HG03064 (cell line): ENCODE data around the gene EIF4E1B.
A peak's percentile ranks its signal among the peaks of the same experiment; 100 is the strongest.

Experiments
- ATAC-seq: cut with Tn5 transposase; IDR thresholded peaks from one replicate; pipeline ENCODE4 v1.9.1; 2021; ENCODE audit warnings: low read depth; ENCODE audit not compliant: unreplicated experiment

The EIF4E1B gene

DNA sequence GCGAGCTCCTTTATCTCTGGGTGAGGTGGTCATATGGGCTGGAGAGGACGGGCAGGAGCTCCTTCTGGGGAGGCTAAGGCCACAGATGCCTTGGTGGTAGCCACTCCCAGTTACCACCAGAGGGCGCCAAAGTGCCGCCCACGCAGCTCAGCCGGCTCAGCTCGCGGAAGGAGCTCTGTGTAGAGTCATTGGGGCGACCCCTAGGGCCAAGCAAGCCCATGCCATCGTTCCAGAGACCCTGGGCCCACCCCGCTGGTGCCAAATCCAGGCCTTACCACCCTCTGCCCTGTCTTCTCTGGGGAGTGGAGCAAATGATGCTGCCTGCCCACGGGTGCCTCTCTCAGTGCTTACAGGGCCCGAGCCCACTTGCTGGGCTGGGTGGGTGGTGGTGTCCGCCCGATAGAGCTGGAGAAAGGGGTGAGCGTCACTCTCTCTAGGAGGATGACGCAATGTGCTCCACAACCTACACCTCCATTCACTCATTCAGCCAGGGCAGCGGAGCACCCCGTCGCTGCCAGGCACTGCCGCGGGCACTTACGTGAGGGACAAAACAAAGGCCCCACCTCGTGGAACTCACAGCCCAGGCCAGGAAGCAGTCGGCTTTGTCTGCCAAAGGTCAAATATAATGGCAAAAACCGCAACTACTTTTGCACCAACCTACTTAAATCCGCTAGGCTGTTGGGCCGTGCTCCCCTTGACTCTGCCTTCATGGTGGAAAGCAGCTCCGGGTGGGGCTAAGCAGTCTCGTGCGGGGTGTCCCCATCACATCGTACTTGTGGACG lies 30.6 kb downstream of the EIF4E1B start:
- ATAC-seq = no peak

DNA sequence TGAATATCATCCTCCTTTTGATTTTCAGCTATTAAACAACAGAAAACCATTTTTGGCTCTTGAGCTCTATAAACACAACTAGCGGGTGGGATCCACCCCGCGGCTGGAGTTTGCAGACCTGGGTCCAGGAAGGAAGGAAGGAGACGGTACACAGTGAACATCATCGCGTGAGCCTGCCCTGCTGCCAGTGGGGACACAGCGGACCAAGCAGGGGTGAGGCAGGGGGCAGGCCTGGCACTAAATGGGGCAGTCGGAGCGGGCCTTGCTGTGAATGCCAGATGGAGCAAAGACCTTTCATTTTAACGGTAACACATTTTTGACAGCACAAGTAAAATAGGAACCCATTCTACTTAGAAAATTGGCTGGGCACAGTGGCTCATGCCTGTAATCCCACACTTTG lies 31.2 kb downstream of the EIF4E1B start:
- no peak for ATAC-seq

DNA sequence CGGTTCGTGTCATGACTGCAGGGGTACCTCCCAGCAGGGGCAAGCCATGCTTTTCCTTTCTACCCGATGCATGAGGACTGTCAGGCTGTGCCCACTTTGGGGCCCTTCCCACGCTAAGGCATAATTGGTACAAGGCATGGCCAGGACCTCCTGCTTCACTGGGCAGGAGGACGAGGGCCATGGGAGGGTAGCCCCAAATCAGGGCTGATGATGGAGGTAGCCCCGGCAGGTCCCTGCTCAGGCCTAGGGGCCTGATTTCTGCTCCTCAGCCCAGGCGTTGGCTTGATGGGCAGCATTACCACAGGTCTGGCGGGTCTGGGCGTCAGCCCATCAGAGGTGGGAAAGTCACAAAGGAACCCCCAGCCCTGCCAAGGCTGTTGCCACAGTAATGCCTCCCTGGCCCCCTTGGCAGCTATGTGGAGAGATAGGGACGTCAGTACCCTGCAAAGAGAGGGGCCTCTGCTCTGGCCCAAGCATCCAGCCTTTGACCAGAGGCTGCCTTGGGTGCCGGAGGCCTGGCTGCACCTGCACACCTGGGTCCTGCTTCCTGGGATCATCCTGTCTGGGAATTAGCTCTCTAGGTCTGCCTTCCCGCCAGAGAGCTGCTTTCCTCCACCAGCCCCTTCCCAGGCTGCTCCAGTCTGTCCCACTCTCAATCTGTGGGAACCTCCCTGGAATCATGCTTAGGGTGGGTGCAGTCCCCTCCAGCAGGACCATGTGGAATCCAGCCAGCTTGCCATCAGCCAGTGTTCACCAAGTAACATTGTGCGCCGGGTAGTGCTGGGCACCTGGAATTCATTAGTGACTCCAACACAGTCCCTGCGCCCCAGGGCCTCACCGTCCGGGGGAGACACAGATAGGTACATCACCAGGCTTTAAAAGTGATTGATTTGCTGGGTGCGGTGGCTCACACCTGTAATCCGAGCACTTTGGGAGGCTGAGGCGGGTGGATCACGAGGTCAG lies 32.2 kb downstream of the EIF4E1B start:
- ATAC-seq = no peak

GRCh38 chr5:176663566-176663965 lies 33.1 kb downstream of the EIF4E1B start:
- no peak for ATAC-seq

DNA sequence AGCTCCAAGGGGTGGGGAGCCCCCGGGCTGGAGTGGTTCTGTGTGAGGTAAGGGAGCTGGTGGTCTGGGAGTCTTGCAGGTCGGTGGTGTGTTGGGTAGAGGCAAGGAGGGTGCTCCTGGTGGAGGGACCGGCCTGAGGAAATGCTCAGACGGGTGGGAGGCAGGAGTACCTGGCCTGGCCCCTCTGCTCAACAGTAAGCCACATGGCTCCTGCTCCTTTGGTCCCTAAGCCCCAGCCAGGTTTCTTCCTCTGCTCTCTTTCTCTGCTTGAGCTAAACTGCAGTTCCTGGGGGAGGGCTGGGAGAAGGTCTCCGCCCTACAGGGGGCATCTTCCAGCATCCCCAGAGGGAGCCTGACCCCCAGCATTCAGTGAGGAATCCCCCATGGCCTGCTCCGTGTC lies 34.0 kb downstream of the EIF4E1B start:
- ATAC-seq = no peak

DNA sequence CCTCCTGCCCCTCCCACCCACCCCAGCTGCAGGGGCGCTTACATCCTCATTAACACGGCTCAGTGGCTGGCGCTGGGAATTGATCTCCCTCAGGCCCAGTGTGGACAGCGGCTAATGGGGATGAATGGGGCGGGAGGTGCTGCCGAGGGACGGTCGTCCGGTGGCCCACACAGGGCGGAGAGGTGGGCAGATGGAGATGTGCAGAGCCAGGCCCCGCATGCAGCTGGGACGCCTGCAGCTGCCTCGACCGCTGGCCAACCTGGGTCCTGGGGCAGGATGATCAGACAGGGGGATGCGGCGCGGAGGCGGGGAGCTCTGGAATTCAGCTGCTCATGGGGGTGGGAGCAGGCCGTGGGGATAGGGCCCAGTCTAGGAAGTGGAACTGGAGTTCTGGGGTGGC lies 34.4 kb downstream of the EIF4E1B start:
- ATAC-seq = no peak

GRCh38 chr5:176665517-176665916 lies 35.0 kb downstream of the EIF4E1B start:
- no peak for ATAC-seq

DNA sequence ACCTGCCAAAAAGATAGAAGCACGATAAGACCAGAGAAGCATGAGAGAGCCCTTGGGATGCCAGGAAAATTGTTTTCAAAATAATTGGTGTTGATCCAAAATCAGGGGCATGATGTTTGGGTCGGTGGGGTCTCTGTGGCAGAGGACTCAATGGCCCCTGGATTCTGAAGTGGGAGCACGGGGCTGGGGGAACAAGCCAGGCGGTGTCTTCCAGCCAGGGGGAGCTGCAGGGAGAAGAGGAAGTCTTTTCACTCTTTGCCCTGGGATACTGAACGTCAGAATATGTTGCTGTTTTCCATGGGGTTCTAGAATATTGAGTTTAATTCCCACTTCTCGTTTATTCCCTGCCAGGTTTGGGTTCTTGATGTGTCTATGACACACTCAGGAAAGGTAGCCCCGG lies 37.2 kb downstream of the EIF4E1B start:
- no peak for ATAC-seq

DNA sequence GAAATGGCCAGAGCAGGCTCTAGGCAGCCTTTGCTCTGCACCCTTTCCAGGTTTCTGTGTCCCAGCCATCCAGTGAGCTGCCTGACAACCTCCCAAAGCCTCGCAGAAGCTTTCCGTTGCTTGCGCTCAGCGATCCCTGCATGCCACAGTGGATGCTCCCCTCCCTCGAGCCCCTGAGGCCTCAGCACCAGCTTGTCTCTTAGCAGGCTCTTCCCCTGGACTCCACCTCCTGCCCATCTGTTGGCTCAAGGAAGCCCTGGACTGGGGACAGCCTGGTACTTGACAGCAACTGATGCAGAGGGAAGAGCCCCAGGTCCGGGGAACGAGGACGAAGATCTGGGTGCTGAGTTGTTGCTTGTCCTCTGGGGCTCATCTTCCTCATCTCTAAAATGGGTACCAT lies 40.0 kb downstream of the EIF4E1B start:
- ATAC-seq = no peak

DNA sequence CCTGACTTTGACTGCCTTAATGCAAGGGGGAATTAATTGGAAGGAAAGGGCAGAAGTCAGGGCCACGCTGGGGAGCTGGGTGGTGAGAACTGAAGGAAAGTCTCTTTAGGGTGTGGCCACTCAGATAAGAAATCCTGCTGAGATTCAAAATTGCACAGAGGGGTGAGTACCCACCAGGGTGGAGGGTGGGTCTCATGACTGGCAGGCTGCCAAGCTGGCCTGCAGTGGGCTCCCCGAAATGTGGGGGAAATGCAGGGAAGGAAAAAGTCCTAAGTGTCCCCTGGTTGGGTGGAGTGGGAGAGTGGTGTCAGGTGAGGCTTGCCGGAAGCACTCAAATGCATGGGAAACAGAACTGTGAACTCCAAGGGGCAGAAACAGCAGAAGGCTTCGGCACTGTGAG lies 40.9 kb downstream of the EIF4E1B start:
- ATAC-seq = no peak

DNA sequence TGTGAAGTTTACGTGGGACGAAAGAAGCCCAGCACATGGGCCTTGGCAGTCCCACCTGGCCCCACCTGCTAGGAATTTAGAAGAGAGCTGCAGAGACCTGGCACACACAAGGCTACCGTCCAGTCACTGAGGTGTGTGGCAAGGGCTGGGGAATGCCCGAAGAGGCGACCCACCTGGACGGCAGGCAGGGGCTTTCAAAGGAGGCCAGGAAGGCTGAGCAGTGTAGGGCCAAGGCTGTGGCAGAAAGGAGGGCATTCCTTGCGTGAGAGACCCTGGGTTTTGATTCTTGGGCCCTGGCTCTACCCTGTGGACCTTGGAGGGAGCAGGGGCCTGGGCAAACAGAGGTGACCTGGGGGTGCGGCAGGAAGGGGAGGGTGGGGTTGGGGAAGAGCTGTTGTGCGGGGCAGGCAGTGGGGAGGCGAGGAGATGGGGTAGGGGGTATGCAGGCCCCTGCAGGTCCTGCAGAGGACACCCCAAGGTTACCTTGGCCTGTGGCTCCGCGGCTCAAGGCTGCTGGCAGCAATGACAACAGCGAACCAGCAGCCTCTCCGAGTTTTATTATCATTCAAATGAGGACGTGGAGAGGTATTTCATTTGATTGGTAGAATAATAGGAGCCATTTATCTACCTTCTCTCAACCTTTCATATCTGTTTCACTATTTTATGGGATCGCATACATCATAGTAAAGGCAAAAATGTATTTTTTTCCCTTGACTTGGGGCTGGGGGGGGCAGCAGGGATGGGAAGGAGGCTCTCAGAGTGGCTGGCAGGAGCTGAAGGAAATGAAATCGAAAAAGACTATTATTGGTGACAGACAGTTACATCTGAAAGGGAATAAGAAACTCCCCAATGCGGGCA lies 41.6 kb downstream of the EIF4E1B start:
- ATAC-seq = no peak

- ATAC-seq = no peak
Observed at GRCh38 chr5:176673651-176674583, 43.4 kb downstream of the EIF4E1B start.

DNA sequence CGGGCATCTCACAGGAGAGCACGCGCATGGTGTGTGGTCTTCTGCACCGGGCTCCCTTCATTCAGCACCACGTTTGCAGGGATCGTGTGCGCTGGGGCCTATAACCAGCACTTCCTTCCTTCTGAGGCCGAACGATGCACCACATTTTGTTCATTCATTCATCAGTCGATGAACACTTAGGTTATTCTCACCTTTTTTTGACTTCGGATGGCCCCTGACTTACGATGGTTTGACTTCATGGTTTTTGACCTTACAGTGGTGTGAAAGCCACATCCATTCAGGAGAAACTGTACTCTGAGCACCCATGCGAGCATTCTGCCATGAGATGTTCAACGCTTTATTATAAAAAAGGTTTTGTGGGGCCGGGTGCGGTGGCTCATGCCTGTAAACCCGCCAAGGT lies 44.3 kb downstream of the EIF4E1B start:
- ATAC-seq = no peak

GRCh38 chr5:176675676-176676360 lies 45.3 kb downstream of the EIF4E1B start:
- no peak for ATAC-seq

DNA sequence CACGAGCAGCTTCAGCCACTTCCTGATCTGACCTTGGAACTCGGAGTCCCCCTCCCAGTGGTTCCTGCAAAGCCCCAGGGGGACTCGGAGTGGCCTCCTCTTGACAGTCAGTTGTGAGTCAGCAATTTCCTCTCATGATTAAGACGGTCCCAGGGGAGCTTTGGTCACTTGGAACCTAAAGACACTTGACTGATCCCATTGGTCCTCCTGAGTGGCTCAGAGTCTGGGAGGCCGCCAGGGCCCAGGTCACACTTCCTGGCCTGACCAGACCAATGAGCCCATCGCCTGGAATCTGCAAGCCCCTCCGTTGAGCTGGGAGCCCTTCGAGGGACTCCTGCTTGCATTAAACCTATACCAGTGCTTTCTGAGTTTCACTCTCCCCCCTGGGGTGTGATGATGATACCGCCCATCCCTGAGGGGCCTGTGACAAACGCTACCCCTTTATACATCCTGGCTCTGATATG lies 45.9 kb downstream of the EIF4E1B start:
- ATAC-seq = peak; percentile 60

GRCh38 chr5:176677209-176677939 lies 46.9 kb downstream of the EIF4E1B start:
- ATAC-seq = no peak

- no peak for ATAC-seq
Observed at GRCh38 chr5:176678584-176678983, 48.1 kb downstream of the EIF4E1B start.
